Erythroblast (primary cell): ENCODE results near the gene TSPAN12.

Experiments used
- GATA1 ChIP-seq: IDR thresholded peaks from 2 replicates; pipeline ENCODE4 v1.6.1; 2011; ENCODE audit warnings: low read depth, mild to moderate bottlenecking, control low read depth, low read length, moderate library complexity
- POLR2A ChIP-seq: IDR thresholded peaks from 2 replicates; pipeline ENCODE4 v1.6.1; 2011; ENCODE audit warnings: mild to moderate bottlenecking, low read length

DNA sequence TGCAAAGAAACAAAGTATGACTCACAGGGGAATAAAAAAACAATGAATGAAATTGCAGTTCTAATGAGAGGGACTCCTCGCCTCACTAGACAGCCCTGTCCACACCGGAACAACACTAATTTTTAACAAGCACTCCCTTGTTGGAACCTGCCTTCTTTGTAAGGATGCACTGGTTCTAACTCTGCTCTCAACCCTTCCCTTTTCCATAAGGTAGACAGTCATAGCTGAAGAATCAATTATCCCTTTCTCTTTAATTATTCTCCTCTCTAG, 65.1 kb downstream of the TSPAN12 start:
- TF ChIP-seq POLR2A (no peak), GATA1 (no peak)
